Myocyte (in vitro differentiated cells): ENCODE measurements around the gene RALGPS1. TPM values are rescaled to one million over a fixed set of nuclear protein-coding genes. Genes with fewer than 3 reads are reported as not detected.

ENCODE experiments used
- DNase-seq: peaks from one replicate; pipeline ENCODE4 v3.0.0-alpha.2; 2012; ENCODE audit warnings: low read depth
- total RNA-seq: library from RNA; depleted of rRNA; stranded (reverse); fragments of >200 nt; gene quantifications from 2 replicates; pipeline ENCODE4 v1.2.3, GENCODE V29; 2014

RALGPS1 gene
- total RNA-seq, 1 donor from 2014 or later = 3.6 TPM

- DNase-seq = no peak
These were observed 286.5 kb downstream of the RALGPS1 start for GRCh38 chr9:127201071-127201541.

DNA sequence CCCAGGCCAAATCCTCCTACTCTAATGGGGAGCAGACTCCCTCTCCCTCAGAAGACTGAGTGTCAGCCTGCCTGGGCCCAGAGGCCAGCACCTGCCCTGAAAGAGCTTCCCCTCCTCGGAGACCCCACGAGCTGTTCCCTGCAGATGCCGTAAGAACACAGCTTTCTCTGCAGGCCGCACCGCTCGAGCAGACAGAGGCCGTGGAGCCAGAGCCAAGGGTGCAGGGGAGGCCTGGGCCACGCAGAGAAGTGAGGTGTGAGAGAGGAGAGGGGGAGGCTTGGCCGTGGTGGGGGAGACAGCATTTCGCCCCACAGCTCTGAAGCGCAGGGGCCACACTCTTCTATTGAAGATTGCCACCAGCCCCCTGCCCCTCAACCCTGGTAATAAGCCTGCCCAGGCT is 287.1 kb downstream of the RALGPS1 start:
- DNase-seq = no peak

DNA sequence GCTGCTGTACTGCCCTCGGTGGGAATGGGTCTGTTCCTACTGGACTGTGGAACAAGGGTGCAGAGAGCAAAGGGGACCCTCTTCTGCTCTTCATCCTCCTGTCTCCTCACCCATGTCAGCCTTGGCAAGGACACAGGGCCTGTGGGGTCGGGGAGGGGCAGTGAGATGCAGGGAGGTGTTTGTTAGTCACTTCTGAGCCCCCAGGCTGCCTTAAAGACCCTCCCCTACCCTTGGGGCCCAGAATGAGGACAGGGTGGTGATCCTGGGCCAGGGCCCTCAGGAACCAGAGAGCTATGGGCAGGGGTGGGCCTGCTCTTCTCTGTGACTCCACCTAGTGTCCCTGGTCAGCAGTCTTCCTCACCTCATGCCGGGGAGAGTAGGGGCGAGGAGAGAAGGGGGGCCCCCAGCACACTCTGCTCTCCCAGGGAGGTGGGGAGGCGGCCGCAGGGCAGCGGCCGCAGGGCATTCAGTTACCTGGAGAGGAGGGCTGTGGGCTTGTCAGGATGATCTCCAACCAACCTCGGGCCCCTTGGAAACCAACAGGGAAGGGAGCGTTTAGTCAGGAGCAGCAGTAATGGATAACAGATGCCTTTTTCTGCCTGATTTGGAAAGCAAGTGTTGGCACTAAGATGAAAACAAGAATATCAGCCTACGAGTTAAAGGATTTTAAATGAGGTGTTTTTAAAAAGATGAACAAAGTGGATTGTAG is 288.0 kb downstream of the RALGPS1 start:
- DNase-seq = no peak

GRCh38 chr9:127203681-127204327 is 289.2 kb downstream of the RALGPS1 start:
- DNase-seq = no peak

- peak; percentile 93 for DNase-seq
These were observed 290.3 kb downstream of the RALGPS1 start for GRCh38 chr9:127204771-127205470.

- DNase-seq = no peak
These were observed 291.4 kb downstream of the RALGPS1 start for GRCh38 chr9:127205952-127206351.

- no peak for DNase-seq
These were observed 292.1 kb downstream of the RALGPS1 start for GRCh38 chr9:127206666-127207065.

DNA sequence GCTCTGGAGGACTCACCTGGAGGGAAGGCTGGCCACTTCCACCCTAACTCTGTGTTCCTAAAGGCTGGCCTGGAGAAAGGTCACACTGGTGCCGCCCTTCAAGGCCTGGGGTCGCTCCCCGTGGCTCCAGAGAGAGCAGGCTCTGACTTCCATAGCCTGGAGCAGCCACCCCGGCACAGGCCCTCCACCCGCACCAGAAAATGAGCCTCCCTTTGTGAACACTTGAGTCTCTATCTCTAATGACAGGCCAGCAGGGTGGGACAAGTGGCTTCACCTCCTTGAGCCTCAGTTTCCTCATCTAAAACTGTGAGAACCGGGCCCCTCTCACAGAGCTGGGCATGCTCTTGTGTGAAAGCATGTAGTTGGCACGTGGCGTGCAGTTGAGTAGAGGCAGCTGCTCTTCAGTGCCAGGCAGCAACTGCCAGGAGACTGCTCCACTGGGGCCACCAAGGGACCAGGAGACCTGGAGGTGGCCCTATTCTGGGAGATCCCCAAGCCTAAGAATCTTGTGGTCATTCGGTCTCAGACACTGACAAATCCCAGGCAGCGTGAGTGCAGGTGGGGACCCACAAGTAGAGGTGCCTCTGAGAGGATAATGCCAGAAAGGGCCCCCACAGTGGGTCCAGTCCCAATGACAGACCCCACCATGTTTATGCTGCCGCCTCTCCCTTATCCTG is 293.3 kb downstream of the RALGPS1 start:
- no peak for DNase-seq

- DNase-seq = no peak
These were observed 293.8 kb downstream of the RALGPS1 start for GRCh38 chr9:127208416-127208815.

GRCh38 chr9:127209220-127209619 is 294.6 kb downstream of the RALGPS1 start:
- no peak for DNase-seq

DNA sequence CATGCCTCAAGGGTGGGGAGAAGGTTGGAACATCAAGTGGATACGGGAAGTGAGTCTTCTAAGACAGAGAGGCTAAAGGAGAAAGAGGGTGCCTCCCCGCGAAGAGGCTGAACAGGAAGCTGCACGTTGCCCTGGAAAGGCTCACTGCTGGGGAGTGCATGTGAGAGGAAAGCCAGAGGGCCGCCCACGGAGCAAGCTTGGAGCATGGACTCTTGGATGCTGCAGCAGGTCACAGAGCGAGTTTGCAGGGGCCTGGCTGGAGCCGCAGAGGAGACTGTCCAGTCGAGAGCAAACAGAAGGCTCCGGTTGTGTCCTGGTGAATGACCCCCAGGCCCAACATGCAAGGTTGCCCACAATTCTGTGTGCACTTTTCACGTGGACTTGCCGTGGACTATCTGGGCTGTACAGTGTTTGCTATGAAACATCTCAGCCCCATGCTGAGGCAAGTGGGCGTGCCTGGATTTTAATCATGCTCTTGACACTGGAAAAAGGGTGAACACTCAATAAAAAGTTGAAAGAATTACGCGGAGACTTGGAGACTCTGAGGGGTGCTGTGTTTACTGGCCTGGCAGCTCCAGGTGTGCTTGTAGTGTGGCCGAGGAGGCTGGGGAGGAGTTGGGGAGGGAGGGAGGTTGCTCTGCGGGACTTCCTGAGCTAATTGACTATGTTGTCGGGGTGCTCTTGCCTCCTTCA is 295.5 kb downstream of the RALGPS1 start:
- no peak for DNase-seq

DNA sequence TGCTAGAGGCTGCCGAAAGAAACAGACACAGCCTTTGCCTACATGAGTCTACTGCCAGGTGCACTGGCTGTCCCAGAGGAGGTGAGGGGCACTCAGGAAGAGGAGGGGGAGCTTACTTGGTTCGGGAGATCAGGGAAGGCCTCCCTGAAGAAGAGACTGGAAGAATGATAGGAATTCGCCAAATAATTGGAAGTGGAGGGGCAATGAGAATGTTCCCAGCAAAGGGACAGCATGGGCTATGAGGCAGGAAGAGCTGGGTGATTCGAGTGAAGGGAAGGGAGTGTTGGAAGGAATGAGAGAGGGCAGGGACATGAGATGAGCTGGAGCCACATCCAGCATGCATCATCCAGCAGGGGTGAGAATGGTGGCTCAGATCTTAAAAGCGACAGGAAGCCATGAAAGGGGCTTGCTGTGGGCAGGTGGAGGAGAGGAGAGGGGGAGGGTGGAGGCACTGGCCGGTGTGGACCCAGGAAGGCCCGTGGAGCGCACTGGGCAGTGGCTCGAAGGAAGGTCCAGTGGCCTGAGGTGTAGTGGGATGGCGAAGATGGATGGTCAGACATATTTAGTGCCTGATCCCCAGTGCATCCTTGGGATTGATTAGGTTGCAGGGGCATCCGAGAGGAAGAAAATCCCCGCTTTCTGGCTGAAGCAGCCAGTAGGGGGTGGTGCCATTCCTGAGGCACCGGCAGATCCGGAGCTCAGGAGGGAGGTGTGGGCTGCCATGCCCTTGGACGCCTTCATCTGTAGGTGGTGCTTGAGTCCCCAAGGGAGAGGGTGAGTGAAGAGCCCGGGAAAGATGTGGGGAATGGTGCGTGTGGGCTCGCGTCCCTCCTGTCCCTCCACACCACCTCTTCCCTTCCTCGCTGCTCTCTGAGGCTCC is 296.5 kb downstream of the RALGPS1 start:
- DNase-seq = no peak

GRCh38 chr9:127211983-127212382 is 297.4 kb downstream of the RALGPS1 start:
- DNase-seq = no peak

GRCh38 chr9:127212453-127212852 is 297.9 kb downstream of the RALGPS1 start:
- DNase-seq = no peak

GRCh38 chr9:127213859-127214258 is 299.3 kb downstream of the RALGPS1 start:
- DNase-seq = no peak

DNA sequence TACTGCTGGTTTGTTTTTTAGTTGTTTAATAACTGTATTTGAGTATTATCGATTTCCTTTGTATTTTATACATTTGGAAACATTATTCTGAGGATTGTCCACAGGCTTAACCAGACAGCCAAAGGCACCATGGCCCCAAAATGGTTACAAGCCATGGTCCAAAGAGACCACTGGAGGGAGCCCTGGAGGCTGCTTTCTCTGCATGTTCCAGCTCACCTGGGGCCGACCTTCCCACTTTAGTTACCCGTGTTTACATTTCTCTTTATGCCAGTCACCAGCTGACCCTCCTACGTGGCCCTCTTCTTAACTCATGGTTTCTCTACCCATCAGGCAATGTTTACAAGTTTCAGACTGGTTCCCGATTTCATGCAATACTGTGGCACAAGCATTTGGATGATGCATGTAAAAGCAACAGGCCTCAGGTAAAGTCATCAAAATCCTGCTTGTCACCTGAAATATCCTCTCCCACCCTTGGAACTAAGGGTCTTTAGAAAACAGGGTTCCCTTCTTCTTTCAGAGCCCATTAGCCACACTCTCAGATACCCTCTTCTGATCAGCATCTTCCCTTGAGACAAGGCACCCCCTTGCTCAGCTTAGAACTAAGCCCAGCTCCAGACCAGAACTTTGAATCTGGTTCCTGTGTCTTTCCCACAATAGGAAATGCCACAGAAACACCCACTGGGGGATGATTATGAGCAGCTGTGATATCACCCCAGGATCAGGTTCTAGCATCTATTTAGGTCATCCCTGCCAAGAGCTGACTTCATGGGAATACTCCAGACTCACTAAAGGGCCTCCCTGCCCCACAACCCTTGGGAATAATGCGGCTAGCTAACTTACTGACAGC is 300.1 kb downstream of the RALGPS1 start:
- peak; percentile 89 for DNase-seq

GRCh38 chr9:127215268-127216209 is 301.0 kb downstream of the RALGPS1 start:
- DNase-seq = no peak
